Measurements from ENCODE around the gene HOXD9. TPM values are rescaled to one million over a fixed set of nuclear protein-coding genes. Genes with fewer than 3 reads are reported as not detected.

Gene HOXD9
- total RNA-seq, 1 donor from 2014 or later = not detected

GRCh38 chr2:176147800-176148496 is 25.4 kb downstream of the HOXD9 start:
- H4K20me1 ChIP-seq (ENCODE audit: low read depth) = peaks cover 66% of the 10 kb centered on the region
- H3K4me3 ChIP-seq = no peak overlapping the region
- H3F3A ChIP-seq (ENCODE audit: low read depth) = no peaks in the 10 kb centered on the region
- H2AFZ ChIP-seq (replicated peaks) = no peak overlapping the region
- peaks cover 100% of the 10 kb centered on the region for H3K27me3 ChIP-seq
- H3K4me2 ChIP-seq = no peak overlapping the region
- DNase-seq (ENCODE audit: low spot score) = no peak
- Mint-ChIP-seq H3K4me1 (no peaks in the 10 kb centered on the region), H3K4me3 (no peak overlapping the region), H3K9me3 (peaks cover 5% of the 10 kb centered on the region), H3K27ac (no peak overlapping the region), H3K36me3 (no peaks in the 10 kb centered on the region), H3K27me3 (ENCODE audit: insufficient read depth, low read depth) (peaks cover 91% of the 10 kb centered on the region)
- H3K9ac ChIP-seq = no peak overlapping the region
- no peaks in the 10 kb centered on the region for H3K79me2 ChIP-seq (ENCODE audit: low read depth)
- no peak overlapping the region for H3K27ac ChIP-seq
- H3K9me3 ChIP-seq (ENCODE audit: low read depth) = no peaks in the 10 kb centered on the region
- H3K4me1 ChIP-seq = no peaks in the 10 kb centered on the region
- H3K36me3 ChIP-seq = no peaks in the 10 kb centered on the region
- TF ChIP-seq EZH2 (IDR thresholded peaks at IDR 0.05) = peak; percentile 94
- peak; percentile 88 for TF ChIP-seq EZH2phosphoT487 (IDR thresholded peaks at IDR 0.05)
- TF ChIP-seq CTCF (IDR thresholded peaks at IDR 0.05) = no peak

GRCh38 chr2:176148751-176149421 is 26.4 kb downstream of the HOXD9 start:
- TF ChIP-seq CTCF (IDR thresholded peaks at IDR 0.05) (no peak), EZH2 (IDR thresholded peaks at IDR 0.05) (no peak), EZH2phosphoT487 (IDR thresholded peaks at IDR 0.05) (no peak)
- H4K20me1 ChIP-seq (ENCODE audit: low read depth) = peaks cover 75% of the 10 kb centered on the region
- H3K4me1 Mint-ChIP-seq = no peaks in the 10 kb centered on the region
- H3K4me3 ChIP-seq = no peak overlapping the region
- H3K4me2 ChIP-seq = no peak overlapping the region
- peaks cover 5% of the 10 kb centered on the region for H3K9me3 Mint-ChIP-seq
- peaks cover 100% of the 10 kb centered on the region for H3K27me3 ChIP-seq
- H3K9me3 ChIP-seq (ENCODE audit: low read depth) = no peaks in the 10 kb centered on the region
- H2AFZ ChIP-seq (replicated peaks) = no peak overlapping the region
- H3K27ac ChIP-seq = no peak overlapping the region
- H3K4me3 Mint-ChIP-seq = no peak overlapping the region
- no peaks in the 10 kb centered on the region for H3K4me1 ChIP-seq
- no peaks in the 10 kb centered on the region for H3K79me2 ChIP-seq (ENCODE audit: low read depth)
- no peak overlapping the region for H3K9ac ChIP-seq
- DNase-seq (ENCODE audit: low spot score) = no peak
- no peaks in the 10 kb centered on the region for H3K36me3 Mint-ChIP-seq
- H3K27ac Mint-ChIP-seq = no peak overlapping the region
- H3K36me3 ChIP-seq = no peaks in the 10 kb centered on the region
- H3F3A ChIP-seq (ENCODE audit: low read depth) = no peaks in the 10 kb centered on the region
- peaks cover 94% of the 10 kb centered on the region for H3K27me3 Mint-ChIP-seq (ENCODE audit: insufficient read depth, low read depth)

- TF ChIP-seq EZH2phosphoT487 (IDR thresholded peaks at IDR 0.05) (no peak), EZH2 (IDR thresholded peaks at IDR 0.05) (peak; percentile 99)
Measured at GRCh38 chr2:176149481-176149938, 27.0 kb downstream of the HOXD9 start.

More at GRCh38 chr2:176149481-176149938, 27.0 kb downstream of the HOXD9 start:
- H3K4me2 ChIP-seq = no peak overlapping the region
- peaks cover 98% of the 10 kb centered on the region for H3K27me3 Mint-ChIP-seq (ENCODE audit: insufficient read depth, low read depth)
- H3K27ac Mint-ChIP-seq = no peak overlapping the region
- no peak overlapping the region for H2AFZ ChIP-seq (replicated peaks)
- H3K4me1 Mint-ChIP-seq = no peaks in the 10 kb centered on the region
- no peak overlapping the region for H3K27ac ChIP-seq
- no peaks in the 10 kb centered on the region for H3K79me2 ChIP-seq (ENCODE audit: low read depth)
- no peaks in the 10 kb centered on the region for H3K36me3 ChIP-seq
- no peak overlapping the region for H3K9ac ChIP-seq
- H3K9me3 Mint-ChIP-seq = peaks cover 5% of the 10 kb centered on the region
- no peaks in the 10 kb centered on the region for H3F3A ChIP-seq (ENCODE audit: low read depth)
- H4K20me1 ChIP-seq (ENCODE audit: low read depth) = peaks cover 81% of the 10 kb centered on the region
- peak overlapping the region; percentile 10 for H3K4me3 Mint-ChIP-seq
- no peaks in the 10 kb centered on the region for H3K9me3 ChIP-seq (ENCODE audit: low read depth)
- H3K4me3 ChIP-seq = no peak overlapping the region
- H3K4me1 ChIP-seq = no peaks in the 10 kb centered on the region
- no peak for DNase-seq (ENCODE audit: low spot score)
- no peaks in the 10 kb centered on the region for H3K36me3 Mint-ChIP-seq
- H3K27me3 ChIP-seq = peaks cover 100% of the 10 kb centered on the region

Measured in neural progenitor cell (in vitro differentiated cells).